ENCODE measurements around the gene UCP1. TPM values are rescaled to one million over a fixed set of nuclear protein-coding genes. Genes with fewer than 3 reads are reported as not detected.

UCP1 gene
- polyA plus RNA-seq, 1 donor, result not detected

- no CpG with 5 or more reads among the region's 2 CpGs for WGBS (ENCODE audit: insufficient coverage, low lambda C conversion rate)
Measured at GRCh38 chr4:140602714-140603113, 34.0 kb upstream of the UCP1 start.

GRCh38 chr4:140600408-140600807 is 31.6 kb upstream of the UCP1 start:
- no CpG with 5 or more reads among the region's 8 CpGs for WGBS (ENCODE audit: insufficient coverage, low lambda C conversion rate)
- Histone ChIP-seq H3K4me1 (ENCODE audit: control insufficient read depth, insufficient read depth, low read length) (no peaks in the 10 kb centered on the region), H3K27ac (ENCODE audit: low read length) (no peak overlapping the region), H3K27me3 (ENCODE audit: control insufficient read depth, insufficient read depth, low read length) (no peaks in the 10 kb centered on the region), H3K4me3 (ENCODE audit: low read length) (no peak overlapping the region), H3K9me3 (ENCODE audit: control insufficient read depth, low read depth, low read length) (no peaks in the 10 kb centered on the region), H3K36me3 (ENCODE audit: control insufficient read depth, insufficient read depth, low read length) (no peaks in the 10 kb centered on the region)
- DNase-seq, result no peak

More at GRCh38 chr4:140602714-140603113, 34.0 kb upstream of the UCP1 start:
- no peaks in the 10 kb centered on the region for H3K36me3 ChIP-seq (ENCODE audit: control insufficient read depth, insufficient read depth, low read length)
- no peaks in the 10 kb centered on the region for H3K27me3 ChIP-seq (ENCODE audit: control insufficient read depth, insufficient read depth, low read length)
- no peak for DNase-seq
- H3K27ac ChIP-seq (ENCODE audit: low read length), result no peak overlapping the region
- H3K9me3 ChIP-seq (ENCODE audit: control insufficient read depth, low read depth, low read length), result no peaks in the 10 kb centered on the region
- no peak overlapping the region for H3K4me3 ChIP-seq (ENCODE audit: low read length)
- no peaks in the 10 kb centered on the region for H3K4me1 ChIP-seq (ENCODE audit: control insufficient read depth, insufficient read depth, low read length)

- peak; percentile 21 to 45 for DNase-seq
- no peak overlapping the region for H3K4me3 ChIP-seq (ENCODE audit: low read length)
- H3K36me3 ChIP-seq (ENCODE audit: control insufficient read depth, insufficient read depth, low read length), result no peaks in the 10 kb centered on the region
- no peaks in the 10 kb centered on the region for H3K4me1 ChIP-seq (ENCODE audit: control insufficient read depth, insufficient read depth, low read length)
- H3K9me3 ChIP-seq (ENCODE audit: control insufficient read depth, low read depth, low read length), result no peaks in the 10 kb centered on the region
- no peak overlapping the region for H3K27ac ChIP-seq (ENCODE audit: low read length)
- H3K27me3 ChIP-seq (ENCODE audit: control insufficient read depth, insufficient read depth, low read length), result no peaks in the 10 kb centered on the region
- no CpG with 5 or more reads among the region's 1 CpG for WGBS (ENCODE audit: insufficient coverage, low lambda C conversion rate)
Measured at GRCh38 chr4:140595065-140595464, 26.3 kb upstream of the UCP1 start.

GRCh38 chr4:140584439-140584838 is 15.7 kb upstream of the UCP1 start:
- Histone ChIP-seq H3K9me3 (ENCODE audit: control insufficient read depth, low read depth, low read length) (no peaks in the 10 kb centered on the region), H3K4me3 (ENCODE audit: low read length) (no peak overlapping the region), H3K27ac (ENCODE audit: low read length) (no peak overlapping the region), H3K36me3 (ENCODE audit: control insufficient read depth, insufficient read depth, low read length) (no peaks in the 10 kb centered on the region), H3K4me1 (ENCODE audit: control insufficient read depth, insufficient read depth, low read length) (no peaks in the 10 kb centered on the region), H3K27me3 (ENCODE audit: control insufficient read depth, insufficient read depth, low read length) (peaks cover 12% of the 10 kb centered on the region)
- no peak for DNase-seq
- WGBS (ENCODE audit: insufficient coverage, low lambda C conversion rate), result no CpG with 5 or more reads among the region's 1 CpG

GRCh38 chr4:140581078-140581477 is 12.3 kb upstream of the UCP1 start:
- no peaks in the 10 kb centered on the region for H3K36me3 ChIP-seq (ENCODE audit: control insufficient read depth, insufficient read depth, low read length)
- H3K27ac ChIP-seq (ENCODE audit: low read length), result no peak overlapping the region
- H3K4me3 ChIP-seq (ENCODE audit: low read length), result no peak overlapping the region
- no peaks in the 10 kb centered on the region for H3K4me1 ChIP-seq (ENCODE audit: control insufficient read depth, insufficient read depth, low read length)
- DNase-seq, result no peak
- no peaks in the 10 kb centered on the region for H3K9me3 ChIP-seq (ENCODE audit: control insufficient read depth, low read depth, low read length)
- 100% methylated on average over 1 of the region's 3 CpGs for WGBS (ENCODE audit: insufficient coverage, low lambda C conversion rate)
- H3K27me3 ChIP-seq (ENCODE audit: control insufficient read depth, insufficient read depth, low read length), result peaks cover 39% of the 10 kb centered on the region

GRCh38 chr4:140579278-140579677 is 10.5 kb upstream of the UCP1 start:
- Histone ChIP-seq H3K9me3 (ENCODE audit: control insufficient read depth, low read depth, low read length) (no peaks in the 10 kb centered on the region), H3K4me3 (ENCODE audit: low read length) (no peak overlapping the region), H3K4me1 (ENCODE audit: control insufficient read depth, insufficient read depth, low read length) (no peaks in the 10 kb centered on the region), H3K27ac (ENCODE audit: low read length) (no peak overlapping the region), H3K36me3 (ENCODE audit: control insufficient read depth, insufficient read depth, low read length) (no peaks in the 10 kb centered on the region), H3K27me3 (ENCODE audit: control insufficient read depth, insufficient read depth, low read length) (peaks cover 42% of the 10 kb centered on the region)
- WGBS (ENCODE audit: insufficient coverage, low lambda C conversion rate), result 19% methylated on average over 4 of the region's 27 CpGs
- DNase-seq, result no peak

- no peaks in the 10 kb centered on the region for H3K9me3 ChIP-seq (ENCODE audit: control insufficient read depth, low read depth, low read length)
- H3K4me3 ChIP-seq (ENCODE audit: low read length), result no peak overlapping the region
- H3K4me1 ChIP-seq (ENCODE audit: control insufficient read depth, insufficient read depth, low read length), result no peaks in the 10 kb centered on the region
- WGBS (ENCODE audit: insufficient coverage, low lambda C conversion rate), result no CpG with 5 or more reads among the region's 4 CpGs
- H3K36me3 ChIP-seq (ENCODE audit: control insufficient read depth, insufficient read depth, low read length), result no peaks in the 10 kb centered on the region
- H3K27me3 ChIP-seq (ENCODE audit: control insufficient read depth, insufficient read depth, low read length), result peaks cover 49% of the 10 kb centered on the region
- no peak overlapping the region for H3K27ac ChIP-seq (ENCODE audit: low read length)
- DNase-seq, result no peak
Measured at GRCh38 chr4:140575489-140575888, 6.7 kb upstream of the UCP1 start.

- peaks cover 4% of the 10 kb centered on the region for H3K9me3 ChIP-seq (ENCODE audit: control insufficient read depth, low read depth, low read length)
- H3K4me1 ChIP-seq (ENCODE audit: control insufficient read depth, insufficient read depth, low read length), result peaks cover 3% of the 10 kb centered on the region
- 100% methylated on average over 1 of the region's 2 CpGs for WGBS (ENCODE audit: insufficient coverage, low lambda C conversion rate)
- DNase-seq, result no peak
- H3K27me3 ChIP-seq (ENCODE audit: control insufficient read depth, insufficient read depth, low read length), result peaks cover 55% of the 10 kb centered on the region
- no peak overlapping the region for H3K4me3 ChIP-seq (ENCODE audit: low read length)
- no peak overlapping the region for H3K27ac ChIP-seq (ENCODE audit: low read length)
- no peaks in the 10 kb centered on the region for H3K36me3 ChIP-seq (ENCODE audit: control insufficient read depth, insufficient read depth, low read length)
Measured at GRCh38 chr4:140571620-140572019, 2.9 kb upstream of the UCP1 start.

- H3K36me3 ChIP-seq (ENCODE audit: control insufficient read depth, insufficient read depth, low read length), result no peaks in the 10 kb centered on the region
- 20% methylated on average over 1 of the region's 7 CpGs for WGBS (ENCODE audit: insufficient coverage, low lambda C conversion rate)
- H3K9me3 ChIP-seq (ENCODE audit: control insufficient read depth, low read depth, low read length), result peaks cover 4% of the 10 kb centered on the region
- no peak overlapping the region for H3K27ac ChIP-seq (ENCODE audit: low read length)
- peak overlapping the region; percentile 44 for H3K4me3 ChIP-seq (ENCODE audit: low read length)
- H3K4me1 ChIP-seq (ENCODE audit: control insufficient read depth, insufficient read depth, low read length), result peaks cover 3% of the 10 kb centered on the region
- H3K27me3 ChIP-seq (ENCODE audit: control insufficient read depth, insufficient read depth, low read length), result peaks cover 62% of the 10 kb centered on the region
- no peak for DNase-seq
Measured at GRCh38 chr4:140569307-140569638, 512 bp upstream of the UCP1 start.

- Histone ChIP-seq H3K9me3 (ENCODE audit: control insufficient read depth, low read depth, low read length) (no peaks in the 10 kb centered on the region), H3K4me1 (ENCODE audit: control insufficient read depth, insufficient read depth, low read length) (no peaks in the 10 kb centered on the region), H3K27me3 (ENCODE audit: control insufficient read depth, insufficient read depth, low read length) (peaks cover 2% of the 10 kb centered on the region), H3K27ac (ENCODE audit: low read length) (no peak overlapping the region), H3K36me3 (ENCODE audit: control insufficient read depth, insufficient read depth, low read length) (no peaks in the 10 kb centered on the region), H3K4me3 (ENCODE audit: low read length) (no peak overlapping the region)
- no CpG with 5 or more reads among the region's 6 CpGs for WGBS (ENCODE audit: insufficient coverage, low lambda C conversion rate)
- DNase-seq, result peak; percentile 9 to 27
Measured at GRCh38 chr4:140559696-140560095, 9.1 kb downstream of the UCP1 start.

GRCh38 chr4:140557831-140558435 is 10.8 kb downstream of the UCP1 start:
- 100% methylated on average over 2 of the region's 4 CpGs for WGBS (ENCODE audit: insufficient coverage, low lambda C conversion rate)
- no peak for DNase-seq
- Histone ChIP-seq H3K27me3 (ENCODE audit: control insufficient read depth, insufficient read depth, low read length) (no peaks in the 10 kb centered on the region), H3K27ac (ENCODE audit: low read length) (no peak overlapping the region), H3K9me3 (ENCODE audit: control insufficient read depth, low read depth, low read length) (no peaks in the 10 kb centered on the region), H3K4me3 (ENCODE audit: low read length) (no peak overlapping the region), H3K36me3 (ENCODE audit: control insufficient read depth, insufficient read depth, low read length) (no peaks in the 10 kb centered on the region), H3K4me1 (ENCODE audit: control insufficient read depth, insufficient read depth, low read length) (no peaks in the 10 kb centered on the region)
